ENCODE data around the gene PACRGL.

The PACRGL gene

GRCh38 chr4:20700007-20700761, at the start of gene PACRGL:
PACRGL (plus strand) TSS chr4:20700458; CDS start chr4:20704482, 4,024 bp downstream.
- DNase-seq (ENCODE audit: insufficient read length, low spot score) (peak; percentile 69), FAIRE-seq (peak; percentile 91)

GRCh38 chr4:20652226-20652885, 47.9 kb upstream of the PACRGL start:
- DNase-seq (ENCODE audit: insufficient read length, low spot score) (no peak), FAIRE-seq (no peak)

GRCh38 chr4:20658456-20658855, 41.8 kb upstream of the PACRGL start:
- DNase-seq (ENCODE audit: insufficient read length, low spot score) (no peak), FAIRE-seq (no peak)

- no peak for DNase-seq (ENCODE audit: insufficient read length, low spot score)
- no peak for FAIRE-seq
Measured at GRCh38 chr4:20662851-20663250, 37.4 kb upstream of the PACRGL start.

- DNase-seq (ENCODE audit: insufficient read length, low spot score), result no peak
- no peak for FAIRE-seq
Measured at GRCh38 chr4:20666012-20666860, 34.0 kb upstream of the PACRGL start.

GRCh38 chr4:20672262-20672661, 28.0 kb upstream of the PACRGL start:
- FAIRE-seq, result no peak
- DNase-seq (ENCODE audit: insufficient read length, low spot score), result no peak

GRCh38 chr4:20675786-20676185, 24.5 kb upstream of the PACRGL start:
- DNase-seq (ENCODE audit: insufficient read length, low spot score), result no peak
- no peak for FAIRE-seq

GRCh38 chr4:20676501-20677197, 23.6 kb upstream of the PACRGL start:
- DNase-seq (ENCODE audit: insufficient read length, low spot score) (no peak), FAIRE-seq (no peak)

- DNase-seq (ENCODE audit: insufficient read length, low spot score), result no peak
Measured at GRCh38 chr4:20678400-20678799, 21.9 kb upstream of the PACRGL start.

GRCh38 chr4:20679951-20680350, 20.3 kb upstream of the PACRGL start:
- no peak for FAIRE-seq
- DNase-seq (ENCODE audit: insufficient read length, low spot score), result no peak

More at GRCh38 chr4:20678400-20678799, 21.9 kb upstream of the PACRGL start:
- no peak for FAIRE-seq

- DNase-seq (ENCODE audit: insufficient read length, low spot score) (no peak), FAIRE-seq (no peak)
Measured at GRCh38 chr4:20680736-20681135, 19.5 kb upstream of the PACRGL start.

GRCh38 chr4:20681271-20681670, 19.0 kb upstream of the PACRGL start:
- DNase-seq (ENCODE audit: insufficient read length, low spot score) (no peak), FAIRE-seq (no peak)

GRCh38 chr4:20682853-20683252, 17.4 kb upstream of the PACRGL start:
- FAIRE-seq (no peak), DNase-seq (ENCODE audit: insufficient read length, low spot score) (no peak)

GRCh38 chr4:20683766-20684165, 16.5 kb upstream of the PACRGL start:
- FAIRE-seq, result no peak

GRCh38 chr4:20684852-20685763, 15.2 kb upstream of the PACRGL start:
- peak; percentile 2 for DNase-seq (ENCODE audit: insufficient read length, low spot score)
- no peak for FAIRE-seq

More at GRCh38 chr4:20683766-20684165, 16.5 kb upstream of the PACRGL start:
- DNase-seq (ENCODE audit: insufficient read length, low spot score), result no peak

- FAIRE-seq, result no peak
Measured at GRCh38 chr4:20687864-20688263, 12.4 kb upstream of the PACRGL start.

GRCh38 chr4:20696815-20697214, 3.4 kb upstream of the PACRGL start:
- FAIRE-seq (no peak), DNase-seq (ENCODE audit: insufficient read length, low spot score) (no peak)

More at GRCh38 chr4:20687864-20688263, 12.4 kb upstream of the PACRGL start:
- no peak for DNase-seq (ENCODE audit: insufficient read length, low spot score)

GRCh38 chr4:20698382-20698781, 1.9 kb upstream of the PACRGL start:
- FAIRE-seq, result no peak
- DNase-seq (ENCODE audit: insufficient read length, low spot score), result no peak

GRCh38 chr4:20698820-20699219, 1.4 kb upstream of the PACRGL start:
- no peak for DNase-seq (ENCODE audit: insufficient read length, low spot score)
- FAIRE-seq, result no peak

- FAIRE-seq (no peak), DNase-seq (ENCODE audit: insufficient read length, low spot score) (no peak)
Measured at GRCh38 chr4:20711335-20711734, 11.1 kb downstream of the PACRGL start.

Data from GM19239 (cell line).